Measurements from ENCODE around the gene RFC2. TPM values are rescaled to one million over a fixed set of nuclear protein-coding genes. Genes with fewer than 3 reads are reported as not detected.

The RFC2 gene
- total RNA-seq, 1 donor from 2014 or later = 12.4 TPM

GRCh38 chr7:74277636-74278035, 23.4 kb upstream of the RFC2 start:
- no peak for DNase-seq (ENCODE audit: low read depth)
- FAIRE-seq = no peak
- no peaks in the 10 kb centered on the region for H3K36me3 ChIP-seq (ENCODE audit: control insufficient read depth, insufficient read depth, low read length)
- H3K4me3 ChIP-seq (ENCODE audit: low read depth, low read length) = no peak overlapping the region
- no peaks in the 10 kb centered on the region for H3K27me3 ChIP-seq (ENCODE audit: control insufficient read depth, insufficient read depth, low read length)
- no peak for TF ChIP-seq CTCF (IDR thresholded peaks at IDR 0.05; ENCODE audit: insufficient read depth, low read length, severe bottlenecking)

GRCh38 chr7:74275401-74275881, 21.2 kb upstream of the RFC2 start:
- DNase-seq (ENCODE audit: low read depth) (no peak), FAIRE-seq (no peak)
- Histone ChIP-seq H3K36me3 (ENCODE audit: control insufficient read depth, insufficient read depth, low read length) (no peaks in the 10 kb centered on the region), H3K4me3 (ENCODE audit: low read depth, low read length) (no peak overlapping the region), H3K27me3 (ENCODE audit: control insufficient read depth, insufficient read depth, low read length) (no peaks in the 10 kb centered on the region)
- peak; percentile 67 for TF ChIP-seq CTCF (IDR thresholded peaks at IDR 0.05; ENCODE audit: insufficient read depth, low read length, severe bottlenecking)

- Histone ChIP-seq H3K4me3 (ENCODE audit: low read depth, low read length) (no peak overlapping the region), H3K27me3 (ENCODE audit: control insufficient read depth, insufficient read depth, low read length) (no peaks in the 10 kb centered on the region), H3K36me3 (ENCODE audit: control insufficient read depth, insufficient read depth, low read length) (no peaks in the 10 kb centered on the region)
- FAIRE-seq = no peak
- TF ChIP-seq CTCF (IDR thresholded peaks at IDR 0.05; ENCODE audit: insufficient read depth, low read length, severe bottlenecking) = no peak
- DNase-seq (ENCODE audit: low read depth) = peak; percentile 47
Measured at GRCh38 chr7:74272305-74273038, 18.3 kb upstream of the RFC2 start.

DNA sequence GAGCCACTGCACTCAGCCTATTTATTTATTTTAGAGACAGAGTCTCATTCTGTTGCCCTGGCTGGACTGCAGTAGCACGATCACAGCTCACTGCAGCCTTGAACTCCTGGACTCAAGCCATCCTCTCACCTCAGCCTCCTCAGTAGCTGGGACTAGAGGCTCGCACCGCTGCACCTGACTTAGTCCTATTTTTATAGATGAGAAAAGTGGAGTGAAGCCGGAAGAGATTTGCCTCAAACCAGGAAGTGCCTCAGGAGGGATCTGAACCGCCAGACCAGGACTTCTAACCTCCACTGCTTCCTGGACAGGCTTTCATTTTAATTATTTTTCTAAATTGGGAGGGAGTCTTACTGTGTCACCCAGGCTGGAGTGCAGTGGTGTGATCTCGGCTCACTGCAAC, 17.5 kb upstream of the RFC2 start:
- Histone ChIP-seq H3K4me3 (ENCODE audit: low read depth, low read length) (no peak overlapping the region), H3K36me3 (ENCODE audit: control insufficient read depth, insufficient read depth, low read length) (no peaks in the 10 kb centered on the region), H3K27me3 (ENCODE audit: control insufficient read depth, insufficient read depth, low read length) (no peaks in the 10 kb centered on the region)
- DNase-seq (ENCODE audit: low read depth) = no peak
- no peak for TF ChIP-seq CTCF (IDR thresholded peaks at IDR 0.05; ENCODE audit: insufficient read depth, low read length, severe bottlenecking)
- FAIRE-seq = no peak

GRCh38 chr7:74269757-74270277, 15.6 kb upstream of the RFC2 start:
- TF ChIP-seq CTCF (IDR thresholded peaks at IDR 0.05; ENCODE audit: insufficient read depth, low read length, severe bottlenecking) = no peak
- Histone ChIP-seq H3K4me3 (ENCODE audit: low read depth, low read length) (peak overlapping the region; percentile 49), H3K36me3 (ENCODE audit: control insufficient read depth, insufficient read depth, low read length) (no peaks in the 10 kb centered on the region), H3K27me3 (ENCODE audit: control insufficient read depth, insufficient read depth, low read length) (no peaks in the 10 kb centered on the region)
- peak; percentile 72 for DNase-seq (ENCODE audit: low read depth)
- FAIRE-seq = no peak
